ENCODE results near the gene COL13A1.

GRCh38 chr10:69861251-69862240 lies 59.8 kb downstream of the COL13A1 start:
- TF ChIP-seq POLR2A (IDR thresholded peaks at IDR 0.05), result no peak
- peak in 2 of 12 donors; percentile 16 for TF ChIP-seq CTCF (IDR thresholded peaks at IDR 0.05)
